ENCODE results near the gene FN1. TPM values are rescaled to one million over a fixed set of nuclear protein-coding genes. Genes with fewer than 3 reads are reported as not detected.

The FN1 gene
- total RNA-seq, 1 experiment from 2014 or later: 1,570 TPM

GRCh38 chr2:215454519-215455246, 18.8 kb upstream of the FN1 start:
- Histone ChIP-seq H3K4me3 (ENCODE audit: low read depth, low read length, poor library complexity, severe bottlenecking) (no peak overlapping the region), H3K27me3 (replicated peaks; ENCODE audit: insufficient read depth, low read depth, low read length, poor library complexity) (no peaks in the 10 kb centered on the region), H3K4me1 (ENCODE audit: insufficient read depth, low read length, poor library complexity, severe bottlenecking) (peaks cover 14% of the 10 kb centered on the region), H3K9me3 (ENCODE audit: low read depth, low read length, poor library complexity, severe bottlenecking) (no peaks in the 10 kb centered on the region), H3K27ac (ENCODE audit: low read depth, low read length, poor library complexity, severe bottlenecking) (no peak overlapping the region), H3K36me3 (ENCODE audit: insufficient read depth, low read length, poor library complexity, severe bottlenecking) (no peaks in the 10 kb centered on the region)
- TF ChIP-seq EZH2 (IDR thresholded peaks at IDR 0.05; ENCODE audit: borderline replicate concordance, low read depth, low read length, poor library complexity, severe bottlenecking) (no peak), CTCF (conservative IDR thresholded peaks at IDR 0.05; ENCODE audit: low read depth, low read length) (peak; percentile 85)
- BruUV-seq (replicated peaks): no TSS peak
- intact Hi-C loops (cut with micrococcal nuclease; ENCODE audit: unreplicated experiment): loop anchor here (5.0 to 10.0 kb wide), 4 partner anchors 220 to 468 kb away; no protein-coding TSS in a partner anchor
- ChIA-PET CTCF (interaction anchor here (0.6 to 0.9 kb wide), 3 partner anchors 52 to 479 kb away, joined by 3 to 4 read pairs (median 3); no protein-coding TSS in a partner anchor), POLR2A (ENCODE audit: low non-redundant PET) (no interaction called here)
- peak; percentile 62 for DNase-seq (ENCODE audit: low spot score)

DNA sequence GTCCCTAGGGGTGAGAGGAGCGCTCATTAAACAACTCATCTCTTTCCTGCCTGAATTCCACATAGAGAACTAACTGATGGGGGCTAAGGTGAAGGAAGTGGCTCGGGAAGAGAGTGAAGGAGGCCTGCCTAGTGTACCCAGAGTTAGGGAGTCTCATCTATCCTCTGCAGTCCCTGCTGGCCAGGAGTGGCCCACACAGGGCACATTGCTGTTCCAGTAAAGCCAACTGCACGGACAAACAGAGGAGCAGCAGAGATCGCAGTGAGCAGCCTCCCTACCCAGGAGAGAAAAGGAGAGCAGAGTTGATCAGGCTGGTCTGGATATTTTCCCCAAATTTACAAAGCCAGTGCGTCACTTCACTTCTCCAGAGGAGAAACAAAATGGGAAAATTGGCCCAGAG, 16.9 kb upstream of the FN1 start:
- Histone ChIP-seq H3K4me1 (ENCODE audit: insufficient read depth, low read length, poor library complexity, severe bottlenecking) (peaks cover 14% of the 10 kb centered on the region), H3K27me3 (replicated peaks; ENCODE audit: insufficient read depth, low read depth, low read length, poor library complexity) (no peaks in the 10 kb centered on the region), H3K4me3 (ENCODE audit: low read depth, low read length, poor library complexity, severe bottlenecking) (no peak overlapping the region), H3K27ac (ENCODE audit: low read depth, low read length, poor library complexity, severe bottlenecking) (peak overlapping the region; percentile 11), H3K9me3 (ENCODE audit: low read depth, low read length, poor library complexity, severe bottlenecking) (no peaks in the 10 kb centered on the region), H3K36me3 (ENCODE audit: insufficient read depth, low read length, poor library complexity, severe bottlenecking) (no peaks in the 10 kb centered on the region)
- intact Hi-C loops (cut with micrococcal nuclease; ENCODE audit: unreplicated experiment): loop anchor here (5.0 to 10.0 kb wide), 4 partner anchors 222 to 470 kb away; no protein-coding TSS in a partner anchor
- ChIA-PET CTCF (no interaction called here), POLR2A (ENCODE audit: low non-redundant PET) (interaction anchor here (0.6 to 0.7 kb wide), 2 partner anchors 16 to 29 kb away, joined by 8 to 12 read pairs; no protein-coding TSS in a partner anchor)
- no peak for DNase-seq (ENCODE audit: low spot score)
- TF ChIP-seq CTCF (conservative IDR thresholded peaks at IDR 0.05; ENCODE audit: low read depth, low read length): no peak
- no peak for TF ChIP-seq EZH2 (IDR thresholded peaks at IDR 0.05; ENCODE audit: borderline replicate concordance, low read depth, low read length, poor library complexity, severe bottlenecking)
- BruUV-seq (replicated peaks): no TSS peak

- no peaks in the 10 kb centered on the region for H3K36me3 ChIP-seq (ENCODE audit: insufficient read depth, low read length, poor library complexity, severe bottlenecking)
- no peak overlapping the region for H3K4me3 ChIP-seq (ENCODE audit: low read depth, low read length, poor library complexity, severe bottlenecking)
- DNase-seq (ENCODE audit: low spot score): no peak
- BruUV-seq (replicated peaks): no TSS peak
- CTCF ChIA-PET: no interaction called here
- peaks cover 14% of the 10 kb centered on the region for H3K4me1 ChIP-seq (ENCODE audit: insufficient read depth, low read length, poor library complexity, severe bottlenecking)
- no peak for TF ChIP-seq EZH2 (IDR thresholded peaks at IDR 0.05; ENCODE audit: borderline replicate concordance, low read depth, low read length, poor library complexity, severe bottlenecking)
- TF ChIP-seq CTCF (conservative IDR thresholded peaks at IDR 0.05; ENCODE audit: low read depth, low read length): no peak
- H3K9me3 ChIP-seq (ENCODE audit: low read depth, low read length, poor library complexity, severe bottlenecking): no peaks in the 10 kb centered on the region
- no peaks in the 10 kb centered on the region for H3K27me3 ChIP-seq (replicated peaks; ENCODE audit: insufficient read depth, low read depth, low read length, poor library complexity)
- intact Hi-C loops (cut with micrococcal nuclease; ENCODE audit: unreplicated experiment): loop anchor here (5.0 to 10.0 kb wide), 4 partner anchors 224 to 471 kb away; no protein-coding TSS in a partner anchor
- no peak overlapping the region for H3K27ac ChIP-seq (ENCODE audit: low read depth, low read length, poor library complexity, severe bottlenecking)
- POLR2A ChIA-PET (ENCODE audit: low non-redundant PET): no interaction called here
These were observed 15.3 kb upstream of the FN1 start for GRCh38 chr2:215451012-215451756.
